Gastrocnemius medialis (tissue), 4 donors: ENCODE data around the gene AKAP12. TPM values are rescaled to one million over a fixed set of nuclear protein-coding genes. Genes with fewer than 3 reads are reported as not detected.

Source experiments
- ATAC-seq, 2 donors: fragments of 150-250 bp; one replicate each; pipeline ENCODE4 v1.9.1; 2016
- DNase-seq, 2 donors: peaks; one replicate each; pipeline ENCODE4 v3.0.0-alpha.2; 2019
- H3K27ac ChIP-seq, 4 donors: fragments of 200-600 bp; sonication (generic); 1 replicate in 1 of 4; 2 replicates in 3 of 4; pipeline ENCODE4 v1.5.1; 2016 to 2018; ENCODE audit warnings: mild to moderate bottlenecking in 2 of 4, moderate library complexity in 1 of 4
- H3K27me3 ChIP-seq, 3 donors: fragments of 200-600 bp; sonication (generic) in 2 of 3; 1 replicate in 1 of 3; 2 replicates in 2 of 3; pipeline versions ENCODE4 v1.5.1 to v1.6.0; 2016 to 2019; ENCODE audit warnings: mild to moderate bottlenecking in 1 of 3, moderate library complexity in 1 of 3
- H3K36me3 ChIP-seq, 2 donors: fragments of 200-600 bp; sonication (generic) in 1 of 2; one replicate each; pipeline ENCODE4 v1.5.1; 2017 to 2018
- H3K4me1 ChIP-seq, 2 donors: fragments of 200-600 bp; sonication (generic) in 1 of 2; one replicate each; pipeline ENCODE4 v1.5.1; 2016 to 2017; ENCODE audit warnings: mild to moderate bottlenecking in 2 of 2
- H3K4me3 ChIP-seq, 4 donors: fragments of 200-600 bp; sonication (generic) in 3 of 4; 1 replicate in 1 of 4; 2 replicates in 3 of 4; pipeline ENCODE4 v1.5.1; 2016 to 2019; ENCODE audit warnings: mild to moderate bottlenecking in 2 of 4
- H3K9me3 ChIP-seq, 3 donors: fragments of 200-600 bp; sonication (generic) in 2 of 3; 1 replicate in 1 of 3; 2 replicates in 2 of 3; pipeline ENCODE4 v1.5.1; 2016 to 2019
- CTCF ChIP-seq, 5 experiments: fragments of 450-650 bp in 3 of 5; fragments of 200-600 bp in 2 of 5; sonication (generic) in 2 of 5; IDR thresholded peaks in 4 of 5; conservative IDR thresholded peaks in 1 of 5; 1 replicate in 4 of 5; 2 replicates in 1 of 5; pipeline ENCODE4 v1.5.1; 2016 to 2019; ENCODE audit warnings: antibody characterized with exemption in 5 of 5, mild to moderate bottlenecking in 3 of 5, moderate library complexity in 3 of 5
- POLR2A ChIP-seq, 2 donors: fragments of 450-650 bp; IDR thresholded peaks; one replicate each; pipeline ENCODE4 v1.6.1; 2017; ENCODE audit warnings: antibody characterized with exemption in 2 of 2, mild to moderate bottlenecking in 2 of 2, moderate library complexity in 2 of 2
- in situ Hi-C, 4 donors: fragments of 200-750 bp; cut with MboI; loops; one replicate each; pipeline versions ENCODE4 v1.15.0 to v1.8.0; 2017; ENCODE audit warnings: low sequenced_read_pairs in 4 of 4
- intact Hi-C: fragments of 100-400 bp; cut with DNase I; formaldehyde crosslinking; loops from one replicate; pipeline ENCODE4 v1.15.1; 2023; ENCODE audit warnings: low total_unique reads
- total RNA-seq, 4 donors: library from RNA; depleted of rRNA; stranded (reverse); fragments of >200 nt; gene quantifications; one replicate each; pipeline versions ENCODE4 v1.1.0 to v1.2.3, GENCODE V29; 2016

Gene AKAP12
- total RNA-seq, 4 donors from 2014 or later = 6.4 to 17.3 (median 9.8) TPM

GRCh38 chr6:151241853-151242252, 2.1 kb downstream of the AKAP12 start:
- in situ Hi-C loops = no loop called here
- Histone ChIP-seq H3K4me3 (peak overlapping the region; percentile 60 to 71 (median 66)), H3K27ac (peak overlapping the region in 2 of 4 donors; percentile 72 to 82), H3K27me3 (peaks cover 3 to 31% (median 18%) of the 10 kb centered on the region in 3 donors), H3K4me1 (peaks cover 5 to 8% of the 10 kb centered on the region in 2 donors), H3K9me3 (no peaks in the 10 kb centered on the region), H3K36me3 (no peaks in the 10 kb centered on the region)
- TF ChIP-seq CTCF (IDR thresholded peaks at IDR 0.05 in 4 of 5, conservative IDR thresholded peaks at IDR 0.05 in 1 of 5) (no peak), POLR2A (IDR thresholded peaks at IDR 0.05) (no peak)
- no peak for ATAC-seq
- DNase-seq = no peak
- intact Hi-C loops = no loop called here

DNA sequence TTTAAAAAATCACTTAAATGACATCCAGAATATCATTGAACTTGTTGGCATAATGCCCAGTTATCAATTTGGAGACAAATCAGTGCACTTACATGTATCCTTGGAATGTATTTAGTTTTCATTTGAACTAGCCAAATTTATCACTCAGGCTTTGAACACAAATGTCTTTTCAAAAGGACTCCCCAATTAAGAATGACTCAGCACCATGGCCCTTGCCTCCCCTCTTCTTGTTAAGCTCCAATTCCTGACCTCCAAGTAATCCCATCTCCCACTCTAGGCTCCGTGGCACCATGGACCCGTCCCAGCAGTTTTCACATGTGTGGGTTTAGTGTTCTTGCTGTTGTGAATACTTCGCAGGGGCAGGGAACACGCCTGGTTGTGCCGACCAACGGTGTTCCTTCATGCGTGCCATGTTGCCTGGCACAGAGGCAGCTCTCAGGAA, 2.7 kb downstream of the AKAP12 start:
- H3K27me3 ChIP-seq = peaks cover 3 to 31% (median 18%) of the 10 kb centered on the region in 3 donors
- TF ChIP-seq CTCF (IDR thresholded peaks at IDR 0.05 in 4 of 5, conservative IDR thresholded peaks at IDR 0.05 in 1 of 5) = no peak
- no peak for TF ChIP-seq POLR2A (IDR thresholded peaks at IDR 0.05)
- no peak overlapping the region for H3K27ac ChIP-seq
- intact Hi-C loops (no loop called here), in situ Hi-C loops (no loop called here)
- DNase-seq (no peak), ATAC-seq (no peak)
- H3K4me3 ChIP-seq = peak overlapping the region in 1 of 4 donors; percentile 60
- peaks cover 5 to 8% of the 10 kb centered on the region in 2 donors for H3K4me1 ChIP-seq
- H3K9me3 ChIP-seq = no peaks in the 10 kb centered on the region
- no peaks in the 10 kb centered on the region for H3K36me3 ChIP-seq

DNA sequence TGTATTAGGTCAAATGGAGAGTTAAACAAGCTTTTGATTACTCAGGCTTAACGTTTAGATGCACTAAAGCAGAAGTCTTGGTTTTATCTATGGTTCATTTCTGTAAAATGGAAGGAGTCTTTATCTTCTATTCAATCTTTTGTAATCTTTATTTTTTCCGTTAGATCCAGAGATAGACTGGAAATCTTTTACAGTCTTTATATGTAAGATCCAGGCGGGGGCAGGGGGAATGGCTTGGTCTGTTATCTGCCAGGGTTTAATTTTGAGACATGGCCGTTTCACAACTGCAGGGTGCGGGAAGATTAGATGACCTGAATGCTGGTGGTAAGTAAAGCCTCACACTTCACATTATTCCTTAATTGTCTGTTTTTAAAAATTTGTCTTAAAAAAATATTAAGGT, 3.7 kb downstream of the AKAP12 start:
- Histone ChIP-seq H3K4me3 (no peak overlapping the region), H3K36me3 (no peaks in the 10 kb centered on the region), H3K4me1 (peaks cover 5 to 8% of the 10 kb centered on the region in 2 donors), H3K27me3 (peaks cover 3 to 28% (median 18%) of the 10 kb centered on the region in 3 donors), H3K9me3 (no peaks in the 10 kb centered on the region), H3K27ac (no peak overlapping the region)
- intact Hi-C loops = no loop called here
- DNase-seq (no peak), ATAC-seq (no peak)
- TF ChIP-seq POLR2A (IDR thresholded peaks at IDR 0.05) (no peak), CTCF (IDR thresholded peaks at IDR 0.05 in 4 of 5, conservative IDR thresholded peaks at IDR 0.05 in 1 of 5) (no peak)
- in situ Hi-C loops = no loop called here

DNA sequence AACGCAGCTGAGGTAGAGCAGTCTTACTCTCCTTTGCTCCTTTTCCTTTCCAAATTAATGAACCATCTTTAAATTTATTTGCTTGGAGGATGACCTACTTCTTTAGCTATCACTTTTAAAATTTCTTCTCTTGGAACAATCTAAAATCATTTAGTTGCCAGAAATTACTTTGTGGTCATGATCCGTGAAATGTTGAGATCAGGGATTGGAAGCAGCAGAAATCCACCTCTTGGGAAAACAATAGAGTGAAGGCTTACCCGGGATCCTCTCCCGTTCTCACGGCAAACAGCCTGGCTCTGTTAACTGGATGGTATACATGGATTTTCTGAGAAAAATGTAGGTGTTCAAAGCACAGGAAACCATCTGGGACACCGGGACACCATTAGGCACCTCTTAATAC, 7.7 kb downstream of the AKAP12 start:
- Histone ChIP-seq H3K36me3 (no peaks in the 10 kb centered on the region), H3K9me3 (no peaks in the 10 kb centered on the region), H3K4me1 (no peaks in the 10 kb centered on the region), H3K27ac (no peak overlapping the region), H3K4me3 (no peak overlapping the region), H3K27me3 (peaks cover 1 to 2% (median 1%) of the 10 kb centered on the region in 3 donors)
- no peak for TF ChIP-seq CTCF (IDR thresholded peaks at IDR 0.05 in 4 of 5, conservative IDR thresholded peaks at IDR 0.05 in 1 of 5)
- no peak for TF ChIP-seq POLR2A (IDR thresholded peaks at IDR 0.05)
- in situ Hi-C loops = no loop called here
- intact Hi-C loops = no loop called here
- DNase-seq = no peak
- no peak for ATAC-seq

GRCh38 chr6:151248295-151248694, 8.5 kb downstream of the AKAP12 start:
- no peak for DNase-seq
- H3K27me3 ChIP-seq = no peaks in the 10 kb centered on the region
- ATAC-seq = no peak
- H3K4me1 ChIP-seq = no peaks in the 10 kb centered on the region
- no peak overlapping the region for H3K27ac ChIP-seq
- TF ChIP-seq POLR2A (IDR thresholded peaks at IDR 0.05) (no peak), CTCF (IDR thresholded peaks at IDR 0.05 in 4 of 5, conservative IDR thresholded peaks at IDR 0.05 in 1 of 5) (no peak)
- H3K9me3 ChIP-seq = no peaks in the 10 kb centered on the region
- in situ Hi-C loops (no loop called here), intact Hi-C loops (no loop called here)
- no peaks in the 10 kb centered on the region for H3K36me3 ChIP-seq
- H3K4me3 ChIP-seq = no peak overlapping the region
